ENCODE data around the gene RBM3. TPM values are rescaled to one million over a fixed set of nuclear protein-coding genes. Genes with fewer than 3 reads are reported as not detected.

Gene RBM3
- total RNA-seq, 1 experiment from 2014 or later: 233 TPM

GRCh38 chrX:48617542-48618340 lies 43.5 kb downstream of the RBM3 start:
- Histone ChIP-seq H3K27me3 (ENCODE audit: insufficient read depth, low read length) (no peaks in the 10 kb centered on the region), H3K4me2 (ENCODE audit: low read length) (no peak overlapping the region), H3K79me2 (ENCODE audit: insufficient read depth, low read length) (no peaks in the 10 kb centered on the region), H3K9me2 (ENCODE audit: insufficient read depth) (no peaks in the 10 kb centered on the region), H3K9ac (ENCODE audit: low read length) (no peak overlapping the region), H3K4me3 (replicated peaks in 1 of 2; ENCODE audit: low read depth in 1 of 2, low read length in 2 of 2) (no peak overlapping the region), H3K27ac (ENCODE audit: low read depth, low read length) (no peak overlapping the region), H3K36me3 (ENCODE audit: control insufficient read depth in 1 of 2, insufficient read depth in 2 of 2, low read length in 2 of 2) (no peaks in the 10 kb centered on the region), H3K9me3 (ENCODE audit: control insufficient read depth in 1 of 2, insufficient read depth in 1 of 2, low read depth in 1 of 2, low read length in 2 of 2) (no peaks in the 10 kb centered on the region), H3K4me1 (ENCODE audit: control insufficient read depth in 1 of 2, insufficient read depth in 2 of 2, low read length in 2 of 2) (no peaks in the 10 kb centered on the region), H4K20me1 (ENCODE audit: insufficient read depth) (no peaks in the 10 kb centered on the region), H2AFZ (ENCODE audit: low read depth, low read length, poor library complexity, severe bottlenecking) (no peak overlapping the region)
- ChIA-PET CTCF (no interaction called here), POLR2A (no interaction called here), RAD21 (ENCODE audit: low non-redundant PET in 1 of 2, low total read pairs in 2 of 2, uncharacterized antibody in 2 of 2, unreplicated experiment in 2 of 2) (no interaction called here)
- no peak for TF ChIP-seq POLR2A (IDR thresholded peaks at IDR 0.05; ENCODE audit: borderline replicate concordance, extremely low read depth, insufficient read depth, insufficient read length)
- no peak for TF ChIP-seq EZH2phosphoT487 (IDR thresholded peaks at IDR 0.05; ENCODE audit: borderline replicate concordance)
- TF ChIP-seq SRF (IDR thresholded peaks at IDR 0.05; ENCODE audit: low read depth): no peak
- ATAC-seq: no peak
- no TSS peak for BruUV-seq (replicated peaks)
- DNase-seq (ENCODE audit: low read depth, low spot score): no peak
- intact Hi-C loops (cut with micrococcal nuclease): no loop called here

- ChIA-PET RAD21 (ENCODE audit: low non-redundant PET in 1 of 2, low total read pairs in 2 of 2, uncharacterized antibody in 2 of 2, unreplicated experiment in 2 of 2) (no interaction called here), CTCF (no interaction called here), POLR2A (no interaction called here)
- H3K79me2 ChIP-seq (ENCODE audit: insufficient read depth, low read length): no peaks in the 10 kb centered on the region
- no TSS peak for BruUV-seq (replicated peaks)
- H3K4me2 ChIP-seq (ENCODE audit: low read length): no peak overlapping the region
- no peak overlapping the region for H3K4me3 ChIP-seq (replicated peaks in 1 of 2; ENCODE audit: low read depth in 1 of 2, low read length in 2 of 2)
- ATAC-seq (no peak), DNase-seq (ENCODE audit: low read depth, low spot score) (no peak)
- no peak overlapping the region for H3K27ac ChIP-seq (ENCODE audit: low read depth, low read length)
- peaks cover 1 to 6% of the 10 kb centered on the region in 2 experiments; a peak in 3 of 4 replicates for H3K4me1 ChIP-seq (ENCODE audit: control insufficient read depth in 1 of 2, insufficient read depth in 2 of 2, low read length in 2 of 2)
- H3K9ac ChIP-seq (ENCODE audit: low read length): no peak overlapping the region
- intact Hi-C loops (cut with micrococcal nuclease): no loop called here
- no peaks in the 10 kb centered on the region for H3K36me3 ChIP-seq (ENCODE audit: control insufficient read depth in 1 of 2, insufficient read depth in 2 of 2, low read length in 2 of 2)
- no peaks in the 10 kb centered on the region for H3K27me3 ChIP-seq (ENCODE audit: insufficient read depth, low read length)
- H3K9me3 ChIP-seq (ENCODE audit: control insufficient read depth in 1 of 2, insufficient read depth in 1 of 2, low read depth in 1 of 2, low read length in 2 of 2): no peaks in the 10 kb centered on the region
- no peak overlapping the region for H2AFZ ChIP-seq (ENCODE audit: low read depth, low read length, poor library complexity, severe bottlenecking)
- no peaks in the 10 kb centered on the region for H3K9me2 ChIP-seq (ENCODE audit: insufficient read depth)
- no peaks in the 10 kb centered on the region for H4K20me1 ChIP-seq (ENCODE audit: insufficient read depth)
- TF ChIP-seq REST (IDR thresholded peaks at IDR 0.05; ENCODE audit: low read depth) (no peak), YY1 (IDR thresholded peaks at IDR 0.05; ENCODE audit: extremely low read depth, insufficient replicate concordance, low read depth, low read length) (no peak), ZFX (IDR thresholded peaks at IDR 0.05) (no peak), FOSL1 (IDR thresholded peaks at IDR 0.05; ENCODE audit: low read depth) (no peak), CTCF (IDR thresholded peaks at IDR 0.05 in 2 of 3, conservative IDR thresholded peaks at IDR 0.05 in 1 of 3; ENCODE audit: borderline replicate concordance in 1 of 3, insufficient read depth in 1 of 3, low read depth in 2 of 3, low read length in 2 of 3) (no peak), SRF (IDR thresholded peaks at IDR 0.05; ENCODE audit: low read depth) (no peak), ATF3 (IDR thresholded peaks at IDR 0.05) (no peak), EZH2 (IDR thresholded peaks at IDR 0.05) (no peak), POLR2A (IDR thresholded peaks at IDR 0.05; ENCODE audit: borderline replicate concordance, extremely low read depth, insufficient read depth, insufficient read length) (no peak), CBX3 (IDR thresholded peaks at IDR 0.05; ENCODE audit: low read depth) (no peak)
These were observed 52.4 kb downstream of the RBM3 start for GRCh38 chrX:48626401-48627298.
